SW480 (cell line): ENCODE measurements around the gene ABAT.

ENCODE experiments used
- DNase-seq: peaks from one replicate; pipeline ENCODE4 v3.0.0-alpha.2; 2016; ENCODE audit warnings: low spot score

Gene ABAT

GRCh38 chr16:8818504-8819270 lies 144.3 kb downstream of the ABAT start:
- no peak for DNase-seq

DNA sequence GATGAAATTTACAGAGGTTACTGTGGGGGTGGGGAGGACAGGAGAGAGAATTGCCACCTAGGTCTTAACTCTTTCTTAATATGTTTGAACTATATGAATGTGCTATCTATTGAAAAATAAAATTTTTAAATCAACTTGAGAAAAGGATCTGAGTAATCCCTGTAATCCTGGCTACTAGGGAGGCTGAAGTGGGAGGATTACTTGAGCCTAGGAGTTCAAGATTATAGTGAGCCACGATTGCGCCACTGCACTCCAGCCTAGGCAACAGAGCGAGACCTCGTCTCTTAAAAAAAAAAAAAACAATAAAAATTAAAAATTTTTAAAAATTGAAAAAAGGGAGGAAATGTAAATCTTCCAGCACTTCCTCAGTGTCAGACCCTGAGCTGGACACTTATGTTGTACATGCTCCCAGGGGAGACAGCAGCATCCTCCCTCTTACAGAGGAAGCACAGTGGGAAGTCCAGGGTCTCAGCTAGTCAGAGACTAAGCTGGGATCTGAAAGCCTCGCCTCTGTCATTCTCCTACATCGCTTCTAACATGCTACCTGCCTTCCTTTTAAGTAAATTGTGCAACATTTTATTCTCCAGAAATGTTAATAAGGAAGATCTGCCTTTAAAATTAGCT lies 145.1 kb downstream of the ABAT start:
- DNase-seq, result no peak

DNA sequence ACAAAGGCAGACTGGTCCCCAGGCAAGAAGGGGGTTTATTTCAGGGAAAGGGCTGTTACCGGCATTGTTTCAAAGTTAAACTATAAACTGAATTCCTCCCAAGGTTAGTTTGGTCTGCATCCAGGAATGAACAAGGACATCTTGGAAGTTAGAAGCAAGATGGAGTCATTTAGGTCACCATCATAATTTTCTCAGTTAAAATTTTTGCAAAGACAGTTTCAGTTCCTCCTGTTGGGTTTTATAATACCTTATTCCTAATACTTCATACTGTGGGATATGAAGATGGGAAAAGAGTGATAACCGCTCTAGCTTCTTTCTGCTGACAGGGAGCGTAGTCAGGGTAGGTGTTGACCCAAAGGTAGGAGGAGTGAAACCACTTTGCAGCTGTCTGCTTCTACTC lies 148.0 kb downstream of the ABAT start:
- DNase-seq, result no peak

GRCh38 chr16:8826278-8826879 lies 152.0 kb downstream of the ABAT start:
- no peak for DNase-seq

DNA sequence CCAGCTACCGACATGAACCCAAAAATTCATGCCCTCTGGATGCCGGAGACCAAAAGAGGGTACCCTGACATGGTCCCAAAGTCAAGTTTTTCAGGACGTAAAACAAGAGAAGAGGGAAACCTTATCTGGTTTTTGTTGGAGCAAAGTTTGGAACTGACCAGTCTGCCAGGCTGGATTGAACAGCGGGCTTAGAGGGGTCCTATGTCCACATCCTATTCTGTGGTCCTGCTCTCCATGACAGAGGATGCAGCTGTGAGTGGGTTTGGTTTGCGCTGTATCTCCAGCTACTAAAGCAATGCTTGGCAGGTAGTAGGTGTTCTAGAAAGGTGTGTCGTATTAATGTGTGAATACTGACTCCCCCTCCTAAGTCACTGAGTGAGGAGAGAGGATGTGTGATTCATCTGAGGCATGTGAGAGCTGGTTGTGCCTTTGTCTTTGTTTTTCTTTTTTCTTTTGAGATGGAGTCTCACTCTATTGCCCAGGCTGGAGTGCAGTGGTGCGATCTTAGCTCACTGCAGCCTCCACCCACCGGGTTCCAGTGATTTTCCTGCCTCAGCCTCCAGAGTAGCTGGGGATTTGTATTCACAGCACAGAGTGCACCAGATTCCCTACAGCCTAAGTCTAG lies 154.2 kb downstream of the ABAT start:
- DNase-seq, result no peak

DNA sequence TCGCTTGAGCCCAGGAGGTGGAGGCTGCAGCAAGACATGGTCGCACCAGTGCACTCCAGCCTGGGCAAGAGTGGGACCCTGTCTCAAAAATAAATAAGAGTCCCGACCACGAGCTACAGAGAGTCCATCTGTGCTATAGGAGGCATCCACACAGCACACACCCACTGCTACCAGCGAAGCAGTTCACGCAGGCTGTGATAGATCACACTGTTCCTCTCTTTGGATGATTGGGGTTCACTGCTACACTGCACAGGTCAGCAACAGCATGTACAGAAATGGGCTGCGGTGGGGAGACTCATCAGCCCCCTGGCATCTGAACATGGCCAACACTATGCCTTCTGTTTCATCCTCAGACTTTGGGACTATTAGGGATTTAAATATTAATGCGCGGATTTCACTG lies 157.0 kb downstream of the ABAT start:
- DNase-seq, result no peak

DNA sequence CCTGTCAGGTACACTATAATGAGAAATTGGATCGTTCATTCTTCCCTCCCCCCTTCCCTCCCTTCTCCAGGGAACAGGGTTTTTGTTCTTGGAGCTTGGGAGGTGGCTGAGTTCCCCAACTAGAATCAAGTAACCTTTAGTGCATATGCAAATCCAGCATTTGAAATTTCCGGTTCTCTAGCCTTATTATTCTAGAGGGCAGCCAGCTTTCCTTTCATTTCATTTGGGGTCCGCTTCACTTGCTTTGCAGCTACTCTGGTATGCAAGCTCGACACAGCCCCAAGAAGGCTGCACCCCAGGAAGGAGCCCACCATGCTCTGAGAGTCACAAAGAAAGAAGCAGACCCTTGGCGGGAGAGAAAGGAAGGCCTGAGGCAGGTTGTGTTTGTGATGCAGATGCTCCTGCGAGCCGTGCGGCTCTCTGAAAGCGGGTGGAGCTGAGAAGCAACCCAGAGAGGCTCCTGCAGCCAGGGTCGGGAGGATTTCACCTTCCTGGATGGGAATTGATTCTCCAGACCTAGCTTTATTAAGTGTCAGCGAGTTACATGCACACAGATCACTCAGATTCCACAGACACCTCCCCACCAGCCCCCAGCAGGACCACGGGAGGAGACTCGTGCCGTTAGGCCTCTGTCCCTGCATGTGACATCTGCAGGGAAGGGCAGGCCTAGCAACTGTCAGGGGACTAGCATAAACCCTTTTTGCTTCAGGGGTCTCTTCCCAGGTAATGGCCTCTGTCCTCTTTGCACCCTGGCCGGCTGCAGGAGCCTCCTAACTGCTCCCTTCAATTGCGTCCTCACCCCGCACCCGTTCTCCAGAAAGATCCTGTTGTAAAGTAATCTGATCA lies 157.7 kb downstream of the ABAT start:
- no peak for DNase-seq

- peak; percentile 37 for DNase-seq
These were observed 158.3 kb downstream of the ABAT start for GRCh38 chr16:8832717-8833105.
